GM12878 (cell line): Measurements from ENCODE around the gene TMEM215.

Experiments used
- JUNB ChIP-seq: IDR thresholded peaks from 2 replicates; pipeline ENCODE4 v1.6.1; 2016; ENCODE audit warnings: antibody characterized with exemption, mild to moderate bottlenecking
- POU2F2 ChIP-seq: IDR thresholded peaks from 3 replicates; pipeline ENCODE4 v1.6.1; 2011; ENCODE audit warnings: low read depth, mild to moderate bottlenecking, low read length, borderline replicate concordance
- TF ChIP-seq, protein P1 (sequence below), 3 experiments: IDR thresholded peaks in 2 of 3; conservative IDR thresholded peaks in 1 of 3; 2 replicates each; pipeline ENCODE4 v1.5.1; 2011; ENCODE audit warnings: low read depth in 3 of 3, low read length in 3 of 3, mild to moderate bottlenecking in 3 of 3, control low read depth in 2 of 3, moderate library complexity in 2 of 3, inconsistent platforms in 1 of 3, mixed read lengths in 1 of 3; ENCODE audit not compliant: control insufficient read depth in 2 of 3, insufficient read depth in 1 of 3; ENCODE audit errors: extremely low read depth in 1 of 3
- TF ChIP-seq, protein P2 (sequence below): fragments of 450-650 bp; IDR thresholded peaks from 2 replicates; pipeline ENCODE4 v1.6.1; 2017; ENCODE audit warnings: mild to moderate bottlenecking, moderate library complexity

GRCh38 chr9:32820322-32820721 lies 37.0 kb downstream of the TMEM215 start:
- TF ChIP-seq JUNB = no peak
- TF ChIP-seq, protein P1, sequence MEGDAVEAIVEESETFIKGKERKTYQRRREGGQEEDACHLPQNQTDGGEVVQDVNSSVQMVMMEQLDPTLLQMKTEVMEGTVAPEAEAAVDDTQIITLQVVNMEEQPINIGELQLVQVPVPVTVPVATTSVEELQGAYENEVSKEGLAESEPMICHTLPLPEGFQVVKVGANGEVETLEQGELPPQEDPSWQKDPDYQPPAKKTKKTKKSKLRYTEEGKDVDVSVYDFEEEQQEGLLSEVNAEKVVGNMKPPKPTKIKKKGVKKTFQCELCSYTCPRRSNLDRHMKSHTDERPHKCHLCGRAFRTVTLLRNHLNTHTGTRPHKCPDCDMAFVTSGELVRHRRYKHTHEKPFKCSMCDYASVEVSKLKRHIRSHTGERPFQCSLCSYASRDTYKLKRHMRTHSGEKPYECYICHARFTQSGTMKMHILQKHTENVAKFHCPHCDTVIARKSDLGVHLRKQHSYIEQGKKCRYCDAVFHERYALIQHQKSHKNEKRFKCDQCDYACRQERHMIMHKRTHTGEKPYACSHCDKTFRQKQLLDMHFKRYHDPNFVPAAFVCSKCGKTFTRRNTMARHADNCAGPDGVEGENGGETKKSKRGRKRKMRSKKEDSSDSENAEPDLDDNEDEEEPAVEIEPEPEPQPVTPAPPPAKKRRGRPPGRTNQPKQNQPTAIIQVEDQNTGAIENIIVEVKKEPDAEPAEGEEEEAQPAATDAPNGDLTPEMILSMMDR (IDR thresholded peaks at IDR 0.05 in 2 of 3, conservative IDR thresholded peaks at IDR 0.05 in 1 of 3; ENCODE audit: control insufficient read depth in 2 of 3, extremely low read depth in 1 of 3, insufficient read depth in 1 of 3, low read depth in 3 of 3, low read length in 3 of 3) = no peak
- TF ChIP-seq POU2F2 = no peak
- TF ChIP-seq, protein P2, sequence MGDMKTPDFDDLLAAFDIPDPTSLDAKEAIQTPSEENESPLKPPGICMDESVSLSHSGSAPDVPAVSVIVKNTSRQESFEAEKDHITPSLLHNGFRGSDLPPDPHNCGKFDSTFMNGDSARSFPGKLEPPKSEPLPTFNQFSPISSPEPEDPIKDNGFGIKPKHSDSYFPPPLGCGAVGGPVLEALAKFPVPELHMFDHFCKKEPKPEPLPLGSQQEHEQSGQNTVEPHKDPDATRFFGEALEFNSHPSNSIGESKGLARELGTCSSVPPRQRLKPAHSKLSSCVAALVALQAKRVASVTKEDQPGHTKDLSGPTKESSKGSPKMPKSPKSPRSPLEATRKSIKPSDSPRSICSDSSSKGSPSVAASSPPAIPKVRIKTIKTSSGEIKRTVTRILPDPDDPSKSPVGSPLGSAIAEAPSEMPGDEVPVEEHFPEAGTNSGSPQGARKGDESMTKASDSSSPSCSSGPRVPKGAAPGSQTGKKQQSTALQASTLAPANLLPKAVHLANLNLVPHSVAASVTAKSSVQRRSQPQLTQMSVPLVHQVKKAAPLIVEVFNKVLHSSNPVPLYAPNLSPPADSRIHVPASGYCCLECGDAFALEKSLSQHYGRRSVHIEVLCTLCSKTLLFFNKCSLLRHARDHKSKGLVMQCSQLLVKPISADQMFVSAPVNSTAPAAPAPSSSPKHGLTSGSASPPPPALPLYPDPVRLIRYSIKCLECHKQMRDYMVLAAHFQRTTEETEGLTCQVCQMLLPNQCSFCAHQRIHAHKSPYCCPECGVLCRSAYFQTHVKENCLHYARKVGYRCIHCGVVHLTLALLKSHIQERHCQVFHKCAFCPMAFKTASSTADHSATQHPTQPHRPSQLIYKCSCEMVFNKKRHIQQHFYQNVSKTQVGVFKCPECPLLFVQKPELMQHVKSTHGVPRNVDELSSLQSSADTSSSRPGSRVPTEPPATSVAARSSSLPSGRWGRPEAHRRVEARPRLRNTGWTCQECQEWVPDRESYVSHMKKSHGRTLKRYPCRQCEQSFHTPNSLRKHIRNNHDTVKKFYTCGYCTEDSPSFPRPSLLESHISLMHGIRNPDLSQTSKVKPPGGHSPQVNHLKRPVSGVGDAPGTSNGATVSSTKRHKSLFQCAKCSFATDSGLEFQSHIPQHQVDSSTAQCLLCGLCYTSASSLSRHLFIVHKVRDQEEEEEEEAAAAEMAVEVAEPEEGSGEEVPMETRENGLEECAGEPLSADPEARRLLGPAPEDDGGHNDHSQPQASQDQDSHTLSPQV = no peak
